Transverse colon (tissue), 4 donors: ENCODE results near the gene IL1RAPL1. TPM values are rescaled to one million over a fixed set of nuclear protein-coding genes. Genes with fewer than 3 reads are reported as not detected.

Experiments
- DNase-seq: peaks from one replicate; pipeline ENCODE4 v3.0.0-alpha.2; 2019
- H3K27ac ChIP-seq, 4 donors: fragments of 200-600 bp; sonication (generic); 2 replicates each; pipeline ENCODE4 v1.5.1; 2016 to 2018; ENCODE audit warnings: inconsistent platforms in 4 of 4
- H3K27me3 ChIP-seq: fragments of 200-600 bp; sonication (generic); 2 replicates; pipeline ENCODE4 v1.5.1; 2017; ENCODE audit warnings: inconsistent platforms
- H3K36me3 ChIP-seq, 4 donors: fragments of 200-600 bp; sonication (generic); 2 replicates each; pipeline ENCODE4 v1.5.1; 2017 to 2019; ENCODE audit warnings: inconsistent platforms in 4 of 4
- H3K4me1 ChIP-seq, 4 donors: fragments of 200-600 bp; sonication (generic); 2 replicates each; pipeline ENCODE4 v1.5.1; 2017 to 2020; ENCODE audit warnings: inconsistent platforms in 4 of 4
- H3K4me3 ChIP-seq, 4 donors: fragments of 200-600 bp; sonication (generic); 1 replicate in 1 of 4; 2 replicates in 3 of 4; pipeline versions ENCODE4 v1.5.1 to v1.6.1; 2017 to 2019; ENCODE audit warnings: inconsistent platforms in 4 of 4
- H3K9me3 ChIP-seq, 2 donors: fragments of 200-600 bp; sonication (generic); 2 replicates each; pipeline ENCODE4 v1.5.1; 2017 to 2019; ENCODE audit warnings: inconsistent platforms in 2 of 2
- CTCF ChIP-seq, 5 experiments: fragments of 200-600 bp in 3 of 5; fragments of 450-650 bp in 2 of 5; sonication (generic) in 3 of 5; IDR thresholded peaks; 1 replicate in 2 of 5; 2 replicates in 3 of 5; pipeline ENCODE4 v1.5.1; 2016 to 2017; ENCODE audit warnings: antibody characterized with exemption in 5 of 5, inconsistent platforms in 3 of 5, mild to moderate bottlenecking in 2 of 5, moderate library complexity in 1 of 5
- EP300 ChIP-seq: sonication (generic); formaldehyde crosslinking; IDR thresholded peaks from one replicate; pipeline ENCODE4 v1.6.1; 2017; ENCODE audit warnings: antibody characterized with exemption, low read depth
- POLR2A ChIP-seq: fragments of 450-650 bp; IDR thresholded peaks from one replicate; pipeline ENCODE4 v1.6.1; 2016; ENCODE audit warnings: antibody characterized with exemption, mild to moderate bottlenecking, moderate library complexity
- POLR2AphosphoS5 ChIP-seq, 3 donors: sonication (generic); formaldehyde crosslinking; IDR thresholded peaks; one replicate each; pipeline ENCODE4 v1.6.1; 2016; ENCODE audit warnings: antibody characterized with exemption in 3 of 3
- WGBS, 2 donors: methylation state at CpG; one replicate each; pipeline ENCODE4 v1.1.5; 2018; ENCODE audit warnings: low coverage in 1 of 2; 5-methylcytosine and 5-hydroxymethylcytosine counted together
- in situ Hi-C, 4 donors: fragments of 200-750 bp; cut with MboI; loops; one replicate each; pipeline versions ENCODE4 v1.15.0 to v1.15.1; 2017; ENCODE audit warnings: low sequenced_read_pairs in 3 of 4, low pct_ligation_motif_present in 1 of 4, low pct_unique_long_range_greater_than_20kb in 1 of 4
- intact Hi-C: fragments of 100-400 bp; cut with DNase I; formaldehyde crosslinking; loops from one replicate; pipeline ENCODE4 v1.15.1; 2023; ENCODE audit warnings: low total_unique reads
- total RNA-seq, 4 donors: library from RNA; depleted of rRNA; stranded (reverse); fragments of >200 nt; gene quantifications; one replicate each; pipeline ENCODE4 v1.1.0, GENCODE V29; 2016

The IL1RAPL1 gene
- total RNA-seq, 4 donors from 2014 or later, result 0.14 to 0.32 (median 0.20) TPM; not detected in 1

- intact Hi-C loops (no loop called here), in situ Hi-C loops (no loop called here)
- no peaks in the 10 kb centered on the region for H3K4me1 ChIP-seq
- TF ChIP-seq EP300, result no peak
- no peak for TF ChIP-seq POLR2AphosphoS5 (IDR thresholded peaks at IDR 0.05)
- no peak for TF ChIP-seq CTCF (IDR thresholded peaks at IDR 0.05)
- no peak for TF ChIP-seq POLR2A
- H3K36me3 ChIP-seq, result no peaks in the 10 kb centered on the region
- WGBS, 2 donors, result 88% methylated on average over 5 of the region's 5 CpGs; no CpG with 5 or more reads in 1 of the 2 donors
- H3K4me3 ChIP-seq, result no peak overlapping the region
- no peaks in the 10 kb centered on the region for H3K9me3 ChIP-seq
- H3K27me3 ChIP-seq, result no peaks in the 10 kb centered on the region
- no peak overlapping the region for H3K27ac ChIP-seq
- no peak for DNase-seq
These were observed 1239.5 kb downstream of the IL1RAPL1 start for GRCh38 chrX:29826742-29827141.

- Histone ChIP-seq H3K9me3 (no peaks in the 10 kb centered on the region), H3K4me3 (no peak overlapping the region), H3K36me3 (no peaks in the 10 kb centered on the region), H3K27me3 (no peaks in the 10 kb centered on the region), H3K27ac (no peak overlapping the region), H3K4me1 (no peaks in the 10 kb centered on the region)
- DNase-seq, result no peak
- intact Hi-C loops, result no loop called here
- WGBS, 2 donors, result 53% methylated on average over 2 of the region's 2 CpGs; no CpG with 5 or more reads in 1 of the 2 donors
- no peak for TF ChIP-seq POLR2A
- TF ChIP-seq POLR2AphosphoS5 (IDR thresholded peaks at IDR 0.05), result no peak
- no peak for TF ChIP-seq EP300
- no peak for TF ChIP-seq CTCF (IDR thresholded peaks at IDR 0.05)
- in situ Hi-C loops, result no loop called here
These were observed 1247.1 kb downstream of the IL1RAPL1 start for GRCh38 chrX:29834311-29834710.

GRCh38 chrX:29834764-29835163 lies 1247.5 kb downstream of the IL1RAPL1 start:
- intact Hi-C loops, result no loop called here
- H3K36me3 ChIP-seq, result no peaks in the 10 kb centered on the region

GRCh38 chrX:29841750-29842149 lies 1254.5 kb downstream of the IL1RAPL1 start:
- intact Hi-C loops, result no loop called here
- TF ChIP-seq CTCF (IDR thresholded peaks at IDR 0.05), result no peak
- TF ChIP-seq POLR2AphosphoS5 (IDR thresholded peaks at IDR 0.05), result no peak
- TF ChIP-seq POLR2A, result no peak
- TF ChIP-seq EP300, result no peak
- Histone ChIP-seq H3K27ac (no peak overlapping the region), H3K4me3 (no peak overlapping the region), H3K9me3 (no peaks in the 10 kb centered on the region), H3K27me3 (no peaks in the 10 kb centered on the region), H3K36me3 (no peaks in the 10 kb centered on the region), H3K4me1 (no peaks in the 10 kb centered on the region)
- DNase-seq, result no peak
- in situ Hi-C loops, result no loop called here
- 42 to 60% methylated on average over 2 to 3 of the region's 3 CpGs for WGBS, 2 donors

More at GRCh38 chrX:29834764-29835163, 1247.5 kb downstream of the IL1RAPL1 start:
- in situ Hi-C loops, result no loop called here
- Histone ChIP-seq H3K9me3 (no peaks in the 10 kb centered on the region), H3K4me3 (no peak overlapping the region), H3K27ac (no peak overlapping the region), H3K27me3 (no peaks in the 10 kb centered on the region), H3K4me1 (no peaks in the 10 kb centered on the region)
- TF ChIP-seq POLR2AphosphoS5 (IDR thresholded peaks at IDR 0.05), result no peak
- TF ChIP-seq CTCF (IDR thresholded peaks at IDR 0.05), result no peak
- TF ChIP-seq EP300, result no peak
- TF ChIP-seq POLR2A, result no peak
- no peak for DNase-seq
